Suprapubic skin (tissue), 4 donors: Measurements from ENCODE around the gene EIF4E1B. TPM values are rescaled to one million over a fixed set of nuclear protein-coding genes. Genes with fewer than 3 reads are reported as not detected.
A peak's percentile ranks its signal among the peaks of the same experiment; 100 is the strongest.

Experiments
- DNase-seq, 2 donors: peaks; one replicate each; pipeline ENCODE4 v3.0.0-alpha.2; 2019; ENCODE audit warnings: low spot score in 2 of 2
- H3K27ac ChIP-seq: fragments of 200-600 bp; sonication (generic); one replicate; pipeline ENCODE4 v1.5.1; 2019
- H3K27me3 ChIP-seq: fragments of 200-600 bp; sonication (generic); one replicate; pipeline ENCODE4 v1.5.1; 2019
- H3K36me3 ChIP-seq: fragments of 200-600 bp; sonication (generic); one replicate; pipeline ENCODE4 v1.5.1; 2019
- H3K4me1 ChIP-seq: fragments of 200-600 bp; sonication (generic); one replicate; pipeline ENCODE4 v1.5.1; 2019
- H3K4me3 ChIP-seq: fragments of 200-600 bp; sonication (generic); one replicate; pipeline ENCODE4 v1.5.1; 2019; ENCODE audit warnings: mild to moderate bottlenecking
- H3K9me3 ChIP-seq: fragments of 200-600 bp; sonication (generic); one replicate; pipeline ENCODE4 v1.5.1; 2019
- CTCF ChIP-seq, 2 donors: fragments of 200-600 bp in 1 of 2; fragments of 450-650 bp in 1 of 2; sonication (generic) in 1 of 2; IDR thresholded peaks; one replicate each; pipeline ENCODE4 v1.5.1; 2016 to 2019; ENCODE audit warnings: antibody characterized with exemption in 2 of 2, mild to moderate bottlenecking in 1 of 2, moderate library complexity in 1 of 2
- EP300 ChIP-seq: sonication (generic); formaldehyde crosslinking; IDR thresholded peaks from one replicate; pipeline ENCODE4 v1.6.1; 2017; ENCODE audit warnings: antibody characterized with exemption
- POLR2A ChIP-seq, 2 donors: fragments of 450-650 bp; IDR thresholded peaks; one replicate each; pipeline ENCODE4 v1.6.1; 2017; ENCODE audit warnings: antibody characterized with exemption in 2 of 2, mild to moderate bottlenecking in 2 of 2, moderate library complexity in 2 of 2
- POLR2AphosphoS5 ChIP-seq, 3 donors: sonication (generic); formaldehyde crosslinking; IDR thresholded peaks; one replicate each; pipeline ENCODE4 v1.6.1; 2017; ENCODE audit warnings: antibody characterized with exemption in 3 of 3
- WGBS: methylation state at CpG from one replicate; pipeline ENCODE4 v1.1.5; 2018; 5-methylcytosine and 5-hydroxymethylcytosine counted together
- total RNA-seq, 4 donors: library from RNA; depleted of rRNA; stranded (reverse); fragments of >200 nt; gene quantifications; one replicate each; pipeline ENCODE4 v1.1.0, GENCODE V29; 2016

EIF4E1B gene
- total RNA-seq, 4 donors from 2014 or later: not detected

- Histone ChIP-seq H3K27me3 (no peaks in the 10 kb centered on the region), H3K4me3 (no peak overlapping the region), H3K27ac (no peak overlapping the region), H3K9me3 (no peaks in the 10 kb centered on the region), H3K36me3 (no peaks in the 10 kb centered on the region), H3K4me1 (peaks cover 23% of the 10 kb centered on the region)
- DNase-seq: no peak
- TF ChIP-seq EP300 (no peak), CTCF (IDR thresholded peaks at IDR 0.05) (no peak), POLR2AphosphoS5 (IDR thresholded peaks at IDR 0.05) (no peak), POLR2A (IDR thresholded peaks at IDR 0.05) (no peak)
- WGBS: 90% methylated on average over 22 of the region's 22 CpGs
Observed at GRCh38 chr5:176644878-176645670, 14.6 kb downstream of the EIF4E1B start.

DNA sequence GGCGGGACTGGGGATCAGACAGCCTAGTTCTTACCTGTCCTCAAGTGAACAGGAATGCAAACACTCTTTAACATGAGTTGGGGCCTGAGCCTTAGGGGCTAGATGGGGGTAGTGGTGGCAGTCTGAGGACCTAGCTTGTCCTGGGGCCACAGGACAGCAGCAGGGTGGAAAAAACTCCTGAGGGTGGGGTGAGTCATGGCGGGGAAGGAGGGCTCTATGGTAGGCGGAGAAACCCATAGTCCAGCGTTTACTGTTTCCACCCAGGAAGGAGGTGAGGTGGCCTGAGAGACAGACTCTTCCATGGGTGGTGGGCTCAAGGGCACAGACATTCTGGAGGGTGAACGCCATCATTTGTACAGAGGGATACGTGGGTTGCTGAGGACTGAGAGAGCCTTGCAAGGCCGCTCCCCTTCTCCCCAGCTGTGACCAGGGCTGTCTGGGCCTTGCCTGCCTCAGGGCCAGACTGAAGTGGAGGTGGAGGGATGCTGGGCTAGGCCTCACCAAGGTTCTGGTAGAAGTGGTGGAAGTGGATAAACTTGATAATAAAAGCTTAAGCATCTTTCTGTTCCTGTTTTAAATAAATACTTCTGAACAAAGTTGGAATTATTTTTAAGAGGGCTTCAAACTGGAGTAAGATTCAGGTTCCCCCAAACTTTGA is 15.7 kb downstream of the EIF4E1B start:
- no peak overlapping the region for H3K27ac ChIP-seq
- TF ChIP-seq EP300: no peak

GRCh38 chr5:176646707-176647029 is 16.2 kb downstream of the EIF4E1B start:
- H3K36me3 ChIP-seq: no peaks in the 10 kb centered on the region
- no peak for TF ChIP-seq POLR2A (IDR thresholded peaks at IDR 0.05)
- no peak for TF ChIP-seq EP300
- TF ChIP-seq CTCF (IDR thresholded peaks at IDR 0.05): no peak
- TF ChIP-seq POLR2AphosphoS5 (IDR thresholded peaks at IDR 0.05): no peak
- H3K9me3 ChIP-seq: no peaks in the 10 kb centered on the region
- no peak for DNase-seq
- WGBS: 66% methylated on average over 2 of the region's 11 CpGs
- H3K4me3 ChIP-seq: peak overlapping the region; percentile 73
- no peak overlapping the region for H3K27ac ChIP-seq
- no peaks in the 10 kb centered on the region for H3K27me3 ChIP-seq
- H3K4me1 ChIP-seq: peaks cover 29% of the 10 kb centered on the region

More for the DNA sequence above, 15.7 kb downstream of the EIF4E1B start:
- no peaks in the 10 kb centered on the region for H3K9me3 ChIP-seq
- no peak for DNase-seq
- peak overlapping the region; percentile 73 for H3K4me3 ChIP-seq
- H3K36me3 ChIP-seq: no peaks in the 10 kb centered on the region
- H3K27me3 ChIP-seq: no peaks in the 10 kb centered on the region
- H3K4me1 ChIP-seq: peaks cover 26% of the 10 kb centered on the region
- 88% methylated on average over 7 of the region's 7 CpGs for WGBS

- TF ChIP-seq EP300 (no peak), POLR2AphosphoS5 (IDR thresholded peaks at IDR 0.05) (peak in 1 of 3 donors; percentile 24), POLR2A (IDR thresholded peaks at IDR 0.05) (peak in 1 of 2 donors; percentile 41), CTCF (IDR thresholded peaks at IDR 0.05) (peak in 1 of 2 donors; percentile 7)
- H3K4me3 ChIP-seq: peak within 1 kb of the TSS; percentile 73
Observed at GRCh38 chr5:176647030-176647842, 16.8 kb downstream of the EIF4E1B start, which contains the start of gene TSPAN17. TSS of gene TSPAN17 (plus strand) at chr5:176647484. CDS start at chr5:176647616, 132 bp downstream.

DNA sequence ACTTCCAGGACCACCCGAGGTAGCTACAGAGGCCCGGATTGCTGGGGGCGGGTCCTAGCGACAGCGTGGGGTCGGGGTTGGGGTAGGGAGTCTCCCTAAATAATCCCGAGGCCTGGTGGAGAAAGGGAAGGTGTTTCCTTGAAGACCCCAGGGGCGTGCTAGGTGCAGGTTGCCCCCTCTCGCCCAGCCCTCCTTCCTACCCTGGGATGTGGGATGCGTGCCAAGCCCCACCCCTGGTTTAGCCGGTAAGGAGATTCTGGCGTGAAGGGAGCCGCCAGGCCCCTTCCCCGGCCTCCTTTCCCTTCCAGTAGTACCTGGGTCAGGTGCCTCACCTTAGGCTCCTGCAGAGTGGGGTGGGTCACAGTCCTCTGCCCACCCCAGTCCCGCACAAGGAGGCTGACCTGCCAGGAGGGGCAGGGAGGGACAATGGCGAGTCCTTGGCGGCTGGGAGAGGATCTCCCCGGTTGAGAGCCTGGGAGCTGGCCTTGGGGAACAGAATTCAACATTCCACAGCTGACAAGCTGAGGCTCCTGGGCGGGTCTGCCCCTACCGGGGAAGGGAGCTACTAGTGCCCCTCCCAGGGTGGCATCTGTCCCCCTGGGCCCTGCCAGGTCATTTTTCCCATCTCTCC is 17.5 kb downstream of the EIF4E1B start:
- Histone ChIP-seq H3K4me1 (peaks cover 29% of the 10 kb centered on the region), H3K27me3 (no peaks in the 10 kb centered on the region), H3K4me3 (peak overlapping the region; percentile 73), H3K36me3 (peaks cover 3% of the 10 kb centered on the region), H3K27ac (peak overlapping the region; percentile 69), H3K9me3 (no peaks in the 10 kb centered on the region)
- DNase-seq: peak in 1 of 2 donors; percentile 86
- WGBS: 11% methylated on average over 10 of the region's 20 CpGs
- TF ChIP-seq CTCF (IDR thresholded peaks at IDR 0.05): no peak
- no peak for TF ChIP-seq POLR2AphosphoS5 (IDR thresholded peaks at IDR 0.05)
- no peak for TF ChIP-seq POLR2A (IDR thresholded peaks at IDR 0.05)
- no peak for TF ChIP-seq EP300

More at GRCh38 chr5:176647030-176647842, 16.8 kb downstream of the EIF4E1B start, which contains the start of gene TSPAN17:
- no peaks in the 10 kb centered on the region for H3K27me3 ChIP-seq
- peak; percentile 100 for DNase-seq
- H3K9me3 ChIP-seq: no peaks in the 10 kb centered on the region
- peak within 1 kb of the TSS; percentile 69 for H3K27ac ChIP-seq
- WGBS: 0% methylated on average over 10 of the region's 63 CpGs
- H3K36me3 ChIP-seq: no peaks in the 10 kb centered on the region
- peaks cover 29% of the 10 kb centered on the region for H3K4me1 ChIP-seq
